ENCODE data around the gene WNK2.

Gene WNK2

GRCh38 chr9:93197670-93198069, 13.7 kb downstream of the WNK2 start:
- Histone ChIP-seq H3K4me3 (ENCODE audit: low read length) (no peak overlapping the region), H3K4me1 (ENCODE audit: low read length) (no peaks in the 10 kb centered on the region), H3K27me3 (ENCODE audit: low read depth, low read length) (0 out of 2 replicates have a peak, but pooled peaks cover 8% of the 10 kb centered on the region), H3K9ac (ENCODE audit: low read length) (no peak overlapping the region), H3K9me3 (ENCODE audit: insufficient read depth, low read length) (no peaks in the 10 kb centered on the region), H3K27ac (ENCODE audit: low read length) (no peak overlapping the region), H3K36me3 (replicated peaks; ENCODE audit: low read depth, low read length) (no peaks in the 10 kb centered on the region), H4K20me1 (ENCODE audit: insufficient read depth, low read length) (no peaks in the 10 kb centered on the region), H3K4me2 (ENCODE audit: low read length) (no peak overlapping the region), H3K79me2 (ENCODE audit: low read length) (no peaks in the 10 kb centered on the region), H2AFZ (ENCODE audit: low read depth, low read length) (no peak overlapping the region)
- TF ChIP-seq EZH2phosphoT487 (IDR thresholded peaks at IDR 0.05; ENCODE audit: low read depth) = no peak
- no peak for TF ChIP-seq CTCF (IDR thresholded peaks at IDR 0.05; ENCODE audit: low read depth, low read length)

- H3K4me3 ChIP-seq (ENCODE audit: low read length) = no peak overlapping the region
- H3K4me2 ChIP-seq (ENCODE audit: low read length) = no peak overlapping the region
- no peaks in the 10 kb centered on the region for H3K36me3 ChIP-seq (replicated peaks; ENCODE audit: low read depth, low read length)
- no peak overlapping the region for H2AFZ ChIP-seq (ENCODE audit: low read depth, low read length)
- no peaks in the 10 kb centered on the region for H3K9me3 ChIP-seq (ENCODE audit: insufficient read depth, low read length)
- H3K27ac ChIP-seq (ENCODE audit: low read length) = no peak overlapping the region
- H3K79me2 ChIP-seq (ENCODE audit: low read length) = no peaks in the 10 kb centered on the region
- TF ChIP-seq CTCF (IDR thresholded peaks at IDR 0.05; ENCODE audit: low read depth, low read length) (no peak), EZH2phosphoT487 (IDR thresholded peaks at IDR 0.05; ENCODE audit: low read depth) (no peak)
- H3K4me1 ChIP-seq (ENCODE audit: low read length) = no peaks in the 10 kb centered on the region
- no peak overlapping the region for H3K9ac ChIP-seq (ENCODE audit: low read length)
- 0 out of 2 replicates have a peak, but pooled peaks cover 8% of the 10 kb centered on the region for H3K27me3 ChIP-seq (ENCODE audit: low read depth, low read length)
- H4K20me1 ChIP-seq (ENCODE audit: insufficient read depth, low read length) = no peaks in the 10 kb centered on the region
These were observed 14.3 kb downstream of the WNK2 start for GRCh38 chr9:93198117-93198837.

- Histone ChIP-seq H3K27ac (ENCODE audit: low read length) (no peak overlapping the region), H3K36me3 (replicated peaks; ENCODE audit: low read depth, low read length) (no peaks in the 10 kb centered on the region), H4K20me1 (ENCODE audit: insufficient read depth, low read length) (no peaks in the 10 kb centered on the region), H3K4me1 (ENCODE audit: low read length) (no peaks in the 10 kb centered on the region), H3K4me3 (ENCODE audit: low read length) (no peak overlapping the region), H3K4me2 (ENCODE audit: low read length) (no peak overlapping the region), H3K27me3 (ENCODE audit: low read depth, low read length) (peaks cover 10% of the 10 kb centered on the region; the same call in 1 of the 2 replicates), H3K9me3 (ENCODE audit: insufficient read depth, low read length) (no peaks in the 10 kb centered on the region), H3K9ac (ENCODE audit: low read length) (no peak overlapping the region), H2AFZ (ENCODE audit: low read depth, low read length) (no peak overlapping the region), H3K79me2 (ENCODE audit: low read length) (no peaks in the 10 kb centered on the region)
- TF ChIP-seq CTCF (IDR thresholded peaks at IDR 0.05; ENCODE audit: low read depth, low read length) (no peak), EZH2phosphoT487 (IDR thresholded peaks at IDR 0.05; ENCODE audit: low read depth) (no peak)
These were observed 15.1 kb downstream of the WNK2 start for GRCh38 chr9:93198838-93199625.

GRCh38 chr9:93200449-93200742, 16.5 kb downstream of the WNK2 start:
- Histone ChIP-seq H3K9me3 (ENCODE audit: insufficient read depth, low read length) (no peaks in the 10 kb centered on the region), H2AFZ (ENCODE audit: low read depth, low read length) (no peak overlapping the region), H3K4me2 (ENCODE audit: low read length) (no peak overlapping the region), H3K9ac (ENCODE audit: low read length) (no peak overlapping the region), H3K27me3 (ENCODE audit: low read depth, low read length) (peaks cover 20% of the 10 kb centered on the region), H3K4me1 (ENCODE audit: low read length) (no peaks in the 10 kb centered on the region), H3K36me3 (replicated peaks; ENCODE audit: low read depth, low read length) (no peaks in the 10 kb centered on the region), H3K4me3 (ENCODE audit: low read length) (no peak overlapping the region), H3K79me2 (ENCODE audit: low read length) (no peaks in the 10 kb centered on the region), H3K27ac (ENCODE audit: low read length) (no peak overlapping the region), H4K20me1 (ENCODE audit: insufficient read depth, low read length) (no peaks in the 10 kb centered on the region)
- no peak for TF ChIP-seq EZH2phosphoT487 (IDR thresholded peaks at IDR 0.05; ENCODE audit: low read depth)
- TF ChIP-seq CTCF (IDR thresholded peaks at IDR 0.05; ENCODE audit: low read depth, low read length) = no peak

All from OCI-LY3 (cell line).